PC-3 (cell line): ENCODE data around the gene TADA2A. TPM values are rescaled to one million over a fixed set of nuclear protein-coding genes. Genes with fewer than 3 reads are reported as not detected.
A peak's percentile ranks its signal among the peaks of the same experiment; 100 is the strongest.

ENCODE experiments used
- ATAC-seq: fragments of 200-7000 bp; cut with Tn5 transposase; 2 replicates; pipeline ENCODE4 v1.9.1; 2020; ENCODE audit warnings: mild to moderate bottlenecking, moderate library complexity
- BruUV-seq: library from RNA; stranded (reverse); fragments of 400-500 nt; replicated peaks from 2 replicates; lab custom pipeline; 2021; lab: Mats Ljungman, UMichigan
- CTCF ChIA-PET: fragments of 300-600 bp; sonication (Branson Sonifier 250); formaldehyde crosslinking; loops from one replicate; lab custom pipeline; 2022; ENCODE audit warnings: antibody characterized with exemption; lab: Charles Lee
- POLR2A ChIA-PET: fragments of 300-600 bp; sonication (Branson Sonifier 250); formaldehyde crosslinking; loops from one replicate; lab custom pipeline; 2022; ENCODE audit warnings: antibody characterized with exemption; ENCODE audit not compliant: unreplicated experiment; lab: Charles Lee
- DNase-seq: peaks from one replicate; pipeline ENCODE4 v3.0.0-alpha.2; 2015
- H2AFZ ChIP-seq: fragments of 300-600 bp; sonication (generic); 2 replicates; pipeline ENCODE4 v1.6.0; 2016; ENCODE audit warnings: antibody characterized with exemption, low read length
- H3F3A ChIP-seq: fragments of 300-600 bp; sonication (generic); one replicate; pipeline ENCODE4 v1.6.0; 2017; ENCODE audit warnings: antibody characterized with exemption, low read length, control low read depth, mild to moderate bottlenecking; ENCODE audit not compliant: unreplicated experiment
- H3K27ac ChIP-seq: fragments of 300-600 bp; sonication (generic); 2 replicates; pipeline ENCODE4 v1.5.1; 2016; ENCODE audit warnings: mild to moderate bottlenecking, low read length
- H3K27me3 ChIP-seq: fragments of 300-600 bp; sonication (generic); 2 replicates; pipeline ENCODE4 v1.6.1; 2016; ENCODE audit warnings: low read length, mixed read lengths
- H3K36me3 ChIP-seq: fragments of 300-600 bp; sonication (generic); 2 replicates; pipeline ENCODE4 v1.6.1; 2016; ENCODE audit warnings: low read depth, mixed run types, low read length, mixed read lengths
- H3K4me1 ChIP-seq: fragments of 300-600 bp; sonication (generic); 2 replicates; pipeline ENCODE4 v1.5.1; 2016; ENCODE audit warnings: low read length; ENCODE audit not compliant: insufficient read depth
- H3K4me2 ChIP-seq: fragments of 300-600 bp; sonication (generic); 2 replicates; pipeline ENCODE4 v1.6.0; 2016; ENCODE audit warnings: low read length
- H3K4me3 ChIP-seq: fragments of 300-600 bp; sonication (generic); 2 replicates; pipeline ENCODE4 v1.5.1; 2016; ENCODE audit warnings: mild to moderate bottlenecking, low read length, mixed read lengths
- H3K79me2 ChIP-seq: fragments of 300-600 bp; sonication (generic); 2 replicates; pipeline ENCODE4 v1.6.1; 2017; ENCODE audit warnings: low read length, mixed read lengths
- H3K9ac ChIP-seq: fragments of 300-600 bp; sonication (generic); 2 replicates; pipeline ENCODE4 v1.6.0; 2016; ENCODE audit warnings: mild to moderate bottlenecking, low read length
- H3K9me2 ChIP-seq: fragments of 300-600 bp; sonication (generic); replicated peaks from 2 replicates; pipeline ENCODE4 v1.6.1; 2016; ENCODE audit warnings: mixed run types, low read length, mixed read lengths
- H3K9me3 ChIP-seq: fragments of 300-600 bp; sonication (generic); 2 replicates; pipeline ENCODE4 v1.6.1; 2016; ENCODE audit warnings: low read length, mixed read lengths
- H4K20me1 ChIP-seq: fragments of 300-600 bp; sonication (generic); 2 replicates; pipeline ENCODE4 v1.6.1; 2016; ENCODE audit warnings: low read length, mixed read lengths
- CTCF ChIP-seq: fragments of 300-600 bp; sonication (generic); conservative IDR thresholded peaks from 2 replicates; pipeline ENCODE4 v1.5.1; 2017; ENCODE audit warnings: antibody characterized with exemption, low read depth, mild to moderate bottlenecking, low read length
- EZH2 ChIP-seq: fragments of 300-600 bp; sonication (generic); IDR thresholded peaks from one replicate; pipeline ENCODE4 v1.6.1; 2017; ENCODE audit warnings: antibody characterized with exemption, mild to moderate bottlenecking, low read length; ENCODE audit not compliant: unreplicated experiment
- EZH2phosphoT487 ChIP-seq: fragments of 300-600 bp; sonication (generic); IDR thresholded peaks from 2 replicates; pipeline ENCODE4 v1.6.1; 2018; ENCODE audit warnings: mild to moderate bottlenecking, antibody characterized with exemption, low read length, borderline replicate concordance
- intact Hi-C: fragments of 100-400 bp; cut with micrococcal nuclease; formaldehyde crosslinking; loops from 2 replicates; pipeline ENCODE4 v1.9.0; 2023
- total RNA-seq: library from RNA; depleted of rRNA; stranded (reverse); fragments of >200 nt; gene quantifications from 2 replicates; pipeline ENCODE4 v1.2.3, GENCODE V29; 2014

Gene TADA2A
- total RNA-seq, 1 experiment from 2014 or later, result 16.5 TPM

DNA sequence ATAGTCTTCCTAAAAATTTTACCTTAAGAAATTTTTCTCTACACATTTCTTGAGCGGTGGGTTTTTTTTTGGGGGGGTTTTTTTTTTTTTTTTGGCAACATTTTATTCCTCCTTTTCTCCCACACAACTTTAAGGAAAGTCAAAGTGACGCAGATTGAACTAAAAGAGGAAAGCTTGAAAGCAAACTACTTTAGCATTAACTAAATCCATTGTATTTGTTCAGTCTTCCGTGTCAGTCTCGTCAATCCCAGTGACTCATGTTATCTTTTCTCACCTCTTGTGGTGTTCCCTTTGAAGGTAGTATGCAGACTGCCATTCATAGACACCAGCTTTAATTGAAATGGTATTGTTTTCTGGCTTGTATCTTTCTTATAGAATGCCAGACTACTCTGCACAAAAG is 39.3 kb downstream of the TADA2A start:
- DNase-seq, result peak; percentile 54
- Histone ChIP-seq H3K27ac (peak overlapping the region; percentile 70), H3K4me1 (peaks cover 45% of the 10 kb centered on the region), H3K4me3 (no peak overlapping the region), H3K9me2 (no peaks in the 10 kb centered on the region), H3K9me3 (no peaks in the 10 kb centered on the region), H4K20me1 (no peaks in the 10 kb centered on the region), H3F3A (no peaks in the 10 kb centered on the region), H3K4me2 (no peak overlapping the region), H3K9ac (no peak overlapping the region), H3K79me2 (0 out of 2 replicates have a peak, but pooled peaks cover 2% of the 10 kb centered on the region), H3K27me3 (no peaks in the 10 kb centered on the region), H2AFZ (no peak overlapping the region), H3K36me3 (peaks cover 3% of the 10 kb centered on the region)
- ChIA-PET CTCF (no interaction called here), POLR2A (interaction anchor here (1.1 kb wide), 1 partner anchor 39 kb away, joined by 3 read pairs; the partner anchor contains the start of genes ACACA and TADA2A)
- TF ChIP-seq EZH2, result no peak
- TF ChIP-seq CTCF, result no peak
- no peak for TF ChIP-seq EZH2phosphoT487
- peak; percentile 21; the same call in 1 of the 2 replicates for ATAC-seq
- intact Hi-C loops, result loop anchor here (5.0 kb wide), 1 partner anchor 41 kb away; the partner anchor contains the start of gene DUSP14
- no TSS peak for BruUV-seq

DNA sequence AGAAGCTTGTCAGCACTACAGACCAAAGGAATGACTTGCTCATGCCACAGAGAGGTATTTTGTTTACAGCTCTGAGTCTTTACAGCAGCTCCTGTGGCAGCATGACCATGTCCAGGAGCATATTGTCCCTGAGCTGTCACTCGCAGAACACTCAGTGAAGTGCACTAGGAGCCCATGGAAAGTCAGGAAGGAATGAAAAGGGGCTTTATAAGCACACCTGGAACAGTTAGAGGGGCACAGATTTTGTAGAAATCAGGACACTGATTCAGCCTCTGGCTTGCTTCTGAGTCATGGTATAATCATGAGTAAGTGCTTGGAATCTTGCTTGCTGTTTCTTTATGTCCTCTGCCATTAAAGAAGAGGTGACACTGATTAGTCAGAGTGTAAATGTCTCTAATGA is 41.0 kb downstream of the TADA2A start:
- H3K9me2 ChIP-seq, result no peaks in the 10 kb centered on the region
- CTCF ChIA-PET, result no interaction called here
- POLR2A ChIA-PET, result no interaction called here
- H2AFZ ChIP-seq, result no peak overlapping the region
- H4K20me1 ChIP-seq, result no peaks in the 10 kb centered on the region
- H3K27ac ChIP-seq, result peak overlapping the region; percentile 70
- TF ChIP-seq EZH2, result no peak
- no peak for TF ChIP-seq EZH2phosphoT487
- no peak for TF ChIP-seq CTCF
- no peak overlapping the region for H3K4me3 ChIP-seq
- H3K4me1 ChIP-seq, result peaks cover 48% of the 10 kb centered on the region
- H3K4me2 ChIP-seq, result peak overlapping the region; percentile 38; the same call in 1 of the 2 replicates
- peaks cover 2% of the 10 kb centered on the region; the same call in 1 of the 2 replicates for H3K36me3 ChIP-seq
- H3K79me2 ChIP-seq, result 0 out of 2 replicates have a peak, but pooled peaks cover 4% of the 10 kb centered on the region
- peak; percentile 55 for DNase-seq
- H3K9ac ChIP-seq, result no peak overlapping the region
- BruUV-seq, result no TSS peak
- intact Hi-C loops, result loop anchor here (5.0 kb wide), 1 partner anchor 40 kb away; the partner anchor contains the start of gene DUSP14
- ATAC-seq, result peak; percentile 73
- no peaks in the 10 kb centered on the region for H3K27me3 ChIP-seq
- H3K9me3 ChIP-seq, result no peaks in the 10 kb centered on the region
- H3F3A ChIP-seq, result no peaks in the 10 kb centered on the region

DNA sequence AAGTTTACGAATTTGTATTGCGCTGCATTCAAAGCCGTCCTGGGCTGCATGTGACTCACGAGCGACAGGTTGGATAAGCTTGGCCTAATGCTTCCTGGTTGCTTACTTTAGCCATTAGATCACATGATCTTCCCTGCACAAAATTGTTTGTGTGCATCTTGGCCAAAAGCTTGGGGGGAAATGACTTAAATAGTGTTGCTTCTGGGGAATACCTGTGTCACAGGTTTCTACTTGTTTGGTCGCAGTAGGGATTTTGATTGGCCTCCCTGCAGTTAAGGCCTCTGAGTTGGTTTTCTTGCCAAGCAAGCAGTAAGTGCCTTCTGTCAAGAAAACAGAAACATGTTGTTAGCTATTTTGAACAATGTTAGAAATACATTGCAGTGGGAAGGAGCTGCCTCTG is 43.4 kb downstream of the TADA2A start:
- 0 out of 2 replicates have a peak overlapping the region, but pooled peaks have one; percentile 49 for H2AFZ ChIP-seq

More for the DNA sequence above, 43.4 kb downstream of the TADA2A start:
- peaks cover 2% of the 10 kb centered on the region; the same call in 1 of the 2 replicates for H3K36me3 ChIP-seq
- no peak overlapping the region for H3K9ac ChIP-seq
- no peaks in the 10 kb centered on the region for H3K27me3 ChIP-seq
- no peaks in the 10 kb centered on the region for H3F3A ChIP-seq
- peak overlapping the region; percentile 24; the same call in 1 of the 2 replicates for H3K4me3 ChIP-seq
- peaks cover 57% of the 10 kb centered on the region for H3K4me1 ChIP-seq
- intact Hi-C loops, result no loop called here
- no peaks in the 10 kb centered on the region for H3K9me3 ChIP-seq
- 0 out of 2 replicates have a peak, but pooled peaks cover 4% of the 10 kb centered on the region for H3K79me2 ChIP-seq
- ATAC-seq (peak; percentile 68), DNase-seq (peak; percentile 72)
- H3K9me2 ChIP-seq, result no peaks in the 10 kb centered on the region
- H3K27ac ChIP-seq, result peak overlapping the region; percentile 72
- no TSS peak for BruUV-seq
- POLR2A ChIA-PET, result interaction anchor here (0.5 to 0.6 kb wide), 2 partner anchors 9 to 91 kb away, joined by 4 to 9 read pairs; no protein-coding TSS in a partner anchor
- peak overlapping the region; percentile 55 for H3K4me2 ChIP-seq
- CTCF ChIA-PET, result interaction anchor here (1.0 kb wide), 1 partner anchor 77 kb away, joined by 3 read pairs; no protein-coding TSS in a partner anchor
- no peaks in the 10 kb centered on the region for H4K20me1 ChIP-seq
- no peak for TF ChIP-seq EZH2phosphoT487
- TF ChIP-seq CTCF, result no peak
- TF ChIP-seq EZH2, result no peak
